OCI-LY1 (cell line): ENCODE data around the gene TECPR2.

Source experiments
- CTCF ChIP-seq: fragments of 200-600 bp; sonication (generic), shearing (Covaris generic); IDR thresholded peaks from 2 replicates; pipeline ENCODE4 v1.5.1; 2017; ENCODE audit warnings: mild to moderate bottlenecking, antibody characterized with exemption, low read length, moderate library complexity, mixed read lengths
- EZH2 ChIP-seq: fragments of 200-600 bp; sonication (generic), shearing (Covaris generic); IDR thresholded peaks from 2 replicates; pipeline ENCODE4 v1.8.0; 2017; ENCODE audit warnings: borderline replicate concordance, mixed run types, mild to moderate bottlenecking, antibody characterized with exemption, low read length, moderate library complexity, mixed read lengths

DNA sequence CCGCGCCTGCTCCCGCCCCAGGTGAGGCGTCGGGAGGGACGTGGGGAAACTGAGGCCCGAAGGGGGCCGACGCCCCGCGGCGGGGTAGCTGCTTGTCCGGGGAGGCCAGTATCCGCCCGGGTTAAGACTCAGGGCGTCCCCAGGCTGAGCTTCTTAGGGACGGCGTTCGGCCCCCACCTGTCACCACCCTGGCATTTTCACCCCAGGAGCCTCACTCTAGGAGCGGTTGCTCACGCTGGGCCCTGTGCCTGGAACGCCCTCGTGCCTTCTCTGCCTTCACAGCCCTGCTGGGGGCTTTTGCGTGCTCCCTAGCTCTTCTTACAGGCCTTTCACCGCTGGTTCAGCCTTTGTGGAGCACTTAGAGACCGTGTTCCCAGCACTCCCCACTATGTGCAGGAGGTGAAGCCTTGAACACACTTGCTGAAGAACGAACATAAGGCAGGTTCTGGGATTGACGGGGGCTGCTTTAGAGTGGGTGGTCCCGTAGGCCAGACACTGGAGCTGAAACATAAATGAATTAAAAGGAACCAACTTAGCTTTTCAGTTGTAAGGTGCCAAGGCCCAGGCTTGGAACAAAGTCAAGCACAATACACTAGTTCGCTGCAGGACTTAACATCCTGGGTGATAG, 42.6 kb upstream of the TECPR2 start:
- no peak for TF ChIP-seq CTCF
- no peak for TF ChIP-seq EZH2
